RWPE2 (cell line): ENCODE data around the gene LYRM2.

Experiments used
- ATAC-seq: fragments of 200-7000 bp; cut with Tn5 transposase; 3 replicates; pipeline ENCODE4 v1.9.1; 2021; ENCODE audit warnings: low read depth
- DNase-seq: peaks from one replicate; pipeline ENCODE4 v3.0.0-alpha.2; 2020; ENCODE audit warnings: low spot score
- H3K27ac ChIP-seq: fragments of 450-650 bp; 2 replicates; pipeline ENCODE4 v1.5.1; 2017; ENCODE audit warnings: mild to moderate bottlenecking; ENCODE audit not compliant: poor library complexity, severe bottlenecking
- H3K27me3 ChIP-seq: fragments of 250-450 bp; sonication (Bioruptor Pico); 2 replicates; pipeline ENCODE4 v1.5.1; 2021; ENCODE audit warnings: mild to moderate bottlenecking, moderate library complexity; ENCODE audit not compliant: insufficient read depth, poor library complexity, severe bottlenecking
- H3K36me3 ChIP-seq: fragments of 250-450 bp; sonication (Bioruptor Pico); 2 replicates; pipeline ENCODE4 v1.5.1; 2020; ENCODE audit warnings: low read depth, mild to moderate bottlenecking, moderate library complexity
- H3K4me1 ChIP-seq: fragments of 250-450 bp; sonication (Bioruptor Pico); 2 replicates; pipeline ENCODE4 v1.5.1; 2021; ENCODE audit warnings: mild to moderate bottlenecking, moderate library complexity; ENCODE audit not compliant: insufficient read depth, poor library complexity, severe bottlenecking
- H3K4me3 ChIP-seq: fragments of 250-450 bp; sonication (Bioruptor Pico); 2 replicates; pipeline ENCODE4 v1.5.1; 2021; ENCODE audit warnings: mild to moderate bottlenecking, moderate library complexity; ENCODE audit not compliant: severe bottlenecking
- H3K9me3 ChIP-seq: fragments of 250-450 bp; sonication (Bioruptor Pico); 2 replicates; pipeline ENCODE4 v1.5.1; 2021; ENCODE audit warnings: mild to moderate bottlenecking, moderate library complexity; ENCODE audit not compliant: severe bottlenecking
- CTCF ChIP-seq: fragments of 450-650 bp; IDR thresholded peaks from one replicate; pipeline ENCODE4 v1.5.1; 2017; ENCODE audit warnings: mild to moderate bottlenecking, moderate library complexity; ENCODE audit not compliant: poor library complexity, severe bottlenecking

The LYRM2 gene

GRCh38 chr6:89580997-89581666, 57.4 kb downstream of the LYRM2 start:
- Histone ChIP-seq H3K4me3 (no peak overlapping the region), H3K9me3 (no peaks in the 10 kb centered on the region), H3K36me3 (no peaks in the 10 kb centered on the region), H3K27me3 (no peaks in the 10 kb centered on the region), H3K4me1 (no peaks in the 10 kb centered on the region), H3K27ac (no peak overlapping the region)
- DNase-seq (no peak), ATAC-seq (no peak)
- TF ChIP-seq CTCF, result no peak

- H3K27me3 ChIP-seq, result no peaks in the 10 kb centered on the region
- H3K4me3 ChIP-seq, result no peak overlapping the region
- DNase-seq, result no peak
- H3K36me3 ChIP-seq, result no peaks in the 10 kb centered on the region
- no peak overlapping the region for H3K27ac ChIP-seq
- H3K4me1 ChIP-seq, result no peaks in the 10 kb centered on the region
- no peaks in the 10 kb centered on the region for H3K9me3 ChIP-seq
- no peak for ATAC-seq
- TF ChIP-seq CTCF, result no peak
Observed at GRCh38 chr6:89575562-89575960, 63.0 kb downstream of the LYRM2 start.

GRCh38 chr6:89574910-89575561, 63.5 kb downstream of the LYRM2 start:
- DNase-seq, result no peak
- no peak for ATAC-seq
- no peaks in the 10 kb centered on the region for H3K27me3 ChIP-seq

GRCh38 chr6:89567630-89568390, 70.7 kb downstream of the LYRM2 start:
- Histone ChIP-seq H3K36me3 (no peaks in the 10 kb centered on the region), H3K9me3 (no peaks in the 10 kb centered on the region), H3K27ac (no peak overlapping the region), H3K27me3 (no peaks in the 10 kb centered on the region), H3K4me3 (no peak overlapping the region), H3K4me1 (no peaks in the 10 kb centered on the region)
- ATAC-seq (no peak), DNase-seq (no peak)
- no peak for TF ChIP-seq CTCF

More at GRCh38 chr6:89574910-89575561, 63.5 kb downstream of the LYRM2 start:
- TF ChIP-seq CTCF, result no peak
- no peak overlapping the region for H3K27ac ChIP-seq
- no peaks in the 10 kb centered on the region for H3K4me1 ChIP-seq
- no peaks in the 10 kb centered on the region for H3K36me3 ChIP-seq
- no peak overlapping the region for H3K4me3 ChIP-seq
- no peaks in the 10 kb centered on the region for H3K9me3 ChIP-seq
